Measurements from ENCODE around the gene UPF2. TPM values are rescaled to one million over a fixed set of nuclear protein-coding genes. Genes with fewer than 3 reads are reported as not detected.

Gene UPF2
- total RNA-seq, 1 donor, result 18.3 TPM

DNA sequence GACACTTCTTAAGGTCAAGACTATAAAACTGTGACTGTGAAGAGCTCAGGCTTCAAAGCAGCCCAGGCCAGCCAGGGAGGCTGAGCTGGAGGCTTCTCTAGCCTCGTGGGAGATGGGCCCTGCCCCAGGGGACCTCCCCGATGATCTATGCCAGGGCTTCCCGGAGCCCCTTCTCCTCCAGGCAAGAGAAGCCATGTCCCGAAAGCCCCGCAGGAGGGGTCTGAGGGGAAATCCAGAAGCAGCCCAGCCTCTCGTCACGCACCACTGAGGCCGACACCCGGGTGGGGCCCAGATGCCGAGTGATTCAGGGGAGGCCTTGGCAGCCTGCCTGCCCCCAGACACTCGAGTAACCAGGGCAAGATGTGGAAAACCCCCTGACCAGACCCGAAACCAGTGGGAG is 155.8 kb downstream of the UPF2 start:
- TF ChIP-seq, protein P1, sequence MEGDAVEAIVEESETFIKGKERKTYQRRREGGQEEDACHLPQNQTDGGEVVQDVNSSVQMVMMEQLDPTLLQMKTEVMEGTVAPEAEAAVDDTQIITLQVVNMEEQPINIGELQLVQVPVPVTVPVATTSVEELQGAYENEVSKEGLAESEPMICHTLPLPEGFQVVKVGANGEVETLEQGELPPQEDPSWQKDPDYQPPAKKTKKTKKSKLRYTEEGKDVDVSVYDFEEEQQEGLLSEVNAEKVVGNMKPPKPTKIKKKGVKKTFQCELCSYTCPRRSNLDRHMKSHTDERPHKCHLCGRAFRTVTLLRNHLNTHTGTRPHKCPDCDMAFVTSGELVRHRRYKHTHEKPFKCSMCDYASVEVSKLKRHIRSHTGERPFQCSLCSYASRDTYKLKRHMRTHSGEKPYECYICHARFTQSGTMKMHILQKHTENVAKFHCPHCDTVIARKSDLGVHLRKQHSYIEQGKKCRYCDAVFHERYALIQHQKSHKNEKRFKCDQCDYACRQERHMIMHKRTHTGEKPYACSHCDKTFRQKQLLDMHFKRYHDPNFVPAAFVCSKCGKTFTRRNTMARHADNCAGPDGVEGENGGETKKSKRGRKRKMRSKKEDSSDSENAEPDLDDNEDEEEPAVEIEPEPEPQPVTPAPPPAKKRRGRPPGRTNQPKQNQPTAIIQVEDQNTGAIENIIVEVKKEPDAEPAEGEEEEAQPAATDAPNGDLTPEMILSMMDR (IDR thresholded peaks at IDR 0.05; ENCODE audit: insufficient read depth, low read length), result no peak
- H3K4me3 ChIP-seq (ENCODE audit: low read depth, low read length), result no peak overlapping the region
- peak; percentile 19 for DNase-seq (ENCODE audit: low read depth)

DNA sequence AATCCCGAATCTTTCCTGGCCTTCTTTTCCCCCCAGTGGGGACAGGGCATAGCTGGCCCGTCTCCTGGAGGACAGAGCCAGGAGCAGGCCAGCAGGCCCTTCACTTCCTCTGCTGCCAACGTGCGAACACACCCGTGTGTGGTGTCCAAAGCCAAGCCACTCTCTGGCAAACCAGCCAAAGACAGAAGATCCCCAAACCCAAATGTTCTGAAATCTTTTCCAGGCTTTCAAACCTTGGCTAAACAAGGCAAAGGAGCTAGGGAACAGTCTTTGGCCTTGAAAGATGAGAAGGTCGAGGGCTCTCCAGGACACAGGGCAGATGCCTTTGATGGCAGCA is 156.5 kb downstream of the UPF2 start:
- DNase-seq (ENCODE audit: low read depth), result no peak
- no peak overlapping the region for H3K4me3 ChIP-seq (ENCODE audit: low read depth, low read length)
- TF ChIP-seq, protein P1 (IDR thresholded peaks at IDR 0.05; ENCODE audit: insufficient read depth, low read length), result no peak

DNA sequence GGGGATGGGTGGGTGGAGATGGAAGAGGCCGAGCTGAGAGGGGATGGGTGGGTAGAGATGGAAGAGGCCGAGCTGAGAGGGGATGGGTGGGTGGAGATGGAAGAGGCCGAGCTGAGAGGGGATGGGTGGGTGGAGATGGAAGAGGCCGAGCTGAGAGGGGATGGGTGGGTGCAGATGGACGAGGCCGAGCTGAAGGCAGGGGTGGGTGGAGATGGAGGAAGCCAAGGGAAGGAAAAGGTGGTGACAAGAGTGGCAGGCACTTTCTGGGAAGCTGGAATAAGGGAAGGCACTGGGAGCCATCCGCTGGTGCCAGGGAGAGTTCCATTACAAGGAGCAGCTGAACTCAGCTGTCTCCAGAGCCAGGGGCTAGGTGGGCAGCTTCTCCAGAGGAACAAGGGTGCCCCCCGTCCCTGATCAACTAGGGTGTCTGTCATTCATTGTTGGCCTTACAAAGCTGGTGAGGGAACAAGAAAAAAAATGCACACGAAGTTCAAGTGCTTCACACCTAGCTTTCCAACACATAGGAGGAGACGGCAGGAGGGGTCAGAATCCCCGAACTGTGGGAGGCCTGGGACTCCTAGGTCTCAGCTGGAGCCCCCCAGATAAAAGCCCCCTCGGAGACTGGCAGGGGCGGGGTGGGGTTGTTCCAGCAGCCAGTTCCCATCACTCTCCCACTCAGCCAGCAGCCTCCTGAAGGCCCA is 157.0 kb downstream of the UPF2 start:
- DNase-seq (ENCODE audit: low read depth), result no peak
- TF ChIP-seq, protein P1 (IDR thresholded peaks at IDR 0.05; ENCODE audit: insufficient read depth, low read length), result no peak
- H3K4me3 ChIP-seq (ENCODE audit: low read depth, low read length), result no peak overlapping the region

DNA sequence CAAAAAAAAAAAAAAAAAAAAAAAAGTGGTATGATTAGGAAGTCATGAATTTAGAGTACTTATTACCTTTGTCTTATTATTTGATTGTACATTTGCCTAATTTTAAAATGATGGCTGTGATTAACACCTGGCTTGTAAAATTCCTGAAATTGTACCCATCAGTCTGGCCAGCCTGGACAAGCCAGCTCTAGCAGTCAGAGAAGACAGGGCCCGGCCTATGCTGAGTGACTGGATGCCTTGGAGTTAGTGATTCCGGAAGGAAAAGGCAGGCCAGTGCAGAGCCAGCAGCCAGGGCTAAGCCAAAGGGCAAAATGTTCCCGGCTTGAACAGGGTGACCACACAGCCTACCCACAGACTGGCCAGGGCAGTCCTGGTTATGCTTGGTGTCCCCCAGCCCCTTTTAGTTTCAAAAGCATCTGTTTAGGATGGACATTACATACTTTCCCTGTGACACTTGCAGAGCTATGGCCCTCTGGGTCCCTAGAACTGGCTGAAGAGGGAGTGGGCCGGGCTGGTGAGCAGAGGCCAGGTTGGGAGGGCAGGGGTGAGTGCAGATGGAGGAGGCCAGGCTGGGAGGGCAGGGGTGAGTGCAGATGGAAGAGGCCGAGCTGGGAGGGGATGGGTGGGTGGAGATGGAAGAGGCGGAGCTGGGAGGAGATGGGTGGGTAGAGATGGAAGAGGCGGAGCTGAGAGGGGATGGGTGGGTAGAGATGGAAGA is 157.7 kb downstream of the UPF2 start:
- no peak for DNase-seq (ENCODE audit: low read depth)

DNA sequence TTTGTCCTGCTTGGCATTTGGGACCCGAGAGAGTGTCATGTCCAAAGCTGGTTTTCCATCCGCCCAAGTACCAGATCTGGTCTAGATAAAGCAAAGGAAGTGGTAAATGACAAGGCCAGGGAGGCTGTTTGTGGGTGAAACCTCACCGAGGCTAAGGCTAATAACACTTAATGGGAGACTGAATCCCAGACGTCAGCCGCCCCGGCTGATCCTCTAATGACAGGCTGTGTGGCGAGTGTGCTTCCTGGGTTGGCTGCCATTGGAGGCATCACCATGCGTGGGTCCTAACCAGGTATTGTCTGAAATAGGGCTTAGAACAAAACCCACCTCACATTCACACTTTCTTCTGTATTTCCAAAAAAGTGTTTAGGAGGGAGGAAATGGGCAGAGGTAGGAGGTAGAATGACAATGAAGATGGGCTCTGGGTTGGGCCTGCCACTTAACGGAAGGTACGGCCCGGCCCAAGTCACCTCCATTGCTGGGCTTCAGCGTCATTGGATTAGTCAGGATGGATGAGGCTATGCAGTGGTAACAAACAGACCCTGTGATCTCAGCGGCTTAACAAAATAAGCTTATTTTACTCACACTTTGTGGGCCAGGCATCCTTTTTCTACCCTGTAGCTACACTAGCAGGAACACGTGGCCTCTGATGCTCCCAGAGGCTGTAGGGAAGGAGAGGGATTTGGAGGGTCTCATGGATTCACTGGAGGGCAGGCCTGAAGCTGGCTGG is 159.8 kb downstream of the UPF2 start:
- H3K4me3 ChIP-seq (ENCODE audit: low read depth, low read length), result no peak overlapping the region
- no peak for DNase-seq (ENCODE audit: low read depth)
- TF ChIP-seq, protein P1 (IDR thresholded peaks at IDR 0.05; ENCODE audit: insufficient read depth, low read length), result no peak

More for the DNA sequence above, 157.7 kb downstream of the UPF2 start:
- TF ChIP-seq, protein P1 (IDR thresholded peaks at IDR 0.05; ENCODE audit: insufficient read depth, low read length), result no peak
- H3K4me3 ChIP-seq (ENCODE audit: low read depth, low read length), result no peak overlapping the region

DNA sequence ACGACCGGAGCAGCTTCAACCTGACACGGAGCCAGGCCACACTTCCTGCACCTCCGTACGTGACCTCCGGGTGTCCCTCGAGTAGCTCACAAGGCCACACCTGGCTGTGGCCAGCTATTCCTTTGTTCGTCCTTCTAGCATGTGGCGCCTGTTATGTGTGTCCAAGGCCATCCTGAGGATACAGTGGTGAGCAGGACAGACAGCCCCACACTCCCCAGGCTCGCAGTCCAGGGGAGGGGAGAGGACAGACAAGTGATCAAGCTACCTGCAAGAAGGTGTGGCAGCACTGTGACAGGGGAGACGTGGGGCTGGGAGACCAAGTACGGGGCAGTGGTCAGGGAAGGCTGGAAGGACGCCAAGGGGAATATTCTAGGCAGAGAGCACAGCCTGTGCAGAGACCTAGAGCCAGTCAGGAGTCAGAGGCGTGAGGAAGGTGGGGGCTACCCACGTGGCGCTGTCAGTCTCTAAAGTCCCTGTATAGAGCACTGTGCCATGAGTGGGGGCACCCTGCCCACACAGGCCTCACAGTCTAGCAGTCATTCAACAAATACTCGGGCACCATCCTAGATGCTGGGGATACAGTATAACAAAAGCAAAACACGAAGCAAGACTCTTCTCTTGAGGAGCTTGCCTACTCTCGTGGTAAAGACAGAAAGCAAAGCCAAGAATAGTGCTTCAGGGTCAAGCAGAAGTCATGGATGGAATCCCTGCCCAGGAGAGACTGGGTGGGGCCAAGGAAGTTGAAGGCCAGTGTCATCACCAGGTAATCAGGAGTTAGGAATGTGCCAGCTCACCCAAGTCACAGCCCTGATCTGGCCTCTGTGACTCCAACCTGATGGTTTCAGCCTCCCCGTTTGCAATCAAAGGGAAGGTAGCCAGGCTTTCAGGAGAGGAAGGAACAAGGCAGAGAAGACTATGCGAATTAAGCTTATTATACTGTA is 160.9 kb downstream of the UPF2 start:
- no peak overlapping the region for H3K4me3 ChIP-seq (ENCODE audit: low read depth, low read length)
- peak; percentile 25 for DNase-seq (ENCODE audit: low read depth)
- TF ChIP-seq, protein P1 (IDR thresholded peaks at IDR 0.05; ENCODE audit: insufficient read depth, low read length), result no peak

Measured in fibroblast of the aortic adventitia (primary cell).